CD4-positive, alpha-beta T cell treated with Interleukin-17A for 4 hours (primary cell): Measurements from ENCODE around the gene PRRC2B.
"Not testable (repeated sequence)": the region's sequence is repeated elsewhere in the genome, so short reads cannot be mapped to it uniquely, and the experiment has no call there.

ENCODE experiments used
- DNase-seq: peaks from one replicate; pipeline ENCODE4 v3.0.0-alpha.2; 2020; ENCODE audit warnings: mixed read lengths

PRRC2B gene

GRCh38 chr9:131387394-131387793 is 6.5 kb upstream of the PRRC2B start:
- no peak for DNase-seq

- no peak for DNase-seq
Measured at GRCh38 chr9:131391020-131391419, 2.9 kb upstream of the PRRC2B start.

- no peak for DNase-seq
Measured at GRCh38 chr9:131391504-131391903, 2.4 kb upstream of the PRRC2B start.

GRCh38 chr9:131394464-131395156 is 724 bp downstream of the PRRC2B start:
- peak; percentile 60 for DNase-seq

GRCh38 chr9:131395157-131396098 is 1.5 kb downstream of the PRRC2B start:
- peak; percentile 84 for DNase-seq

GRCh38 chr9:131396099-131396479 is 2.2 kb downstream of the PRRC2B start:
- DNase-seq = not testable (repeated sequence)

GRCh38 chr9:131396626-131397025 is 2.7 kb downstream of the PRRC2B start:
- DNase-seq = no peak

GRCh38 chr9:131397100-131397790 is 3.4 kb downstream of the PRRC2B start:
- no peak for DNase-seq

- peak; percentile 82 for DNase-seq
Measured at GRCh38 chr9:131398204-131398603, 4.3 kb downstream of the PRRC2B start.

- DNase-seq = no peak
Measured at GRCh38 chr9:131399972-131400371, 6.1 kb downstream of the PRRC2B start.

GRCh38 chr9:131400627-131401026 is 6.7 kb downstream of the PRRC2B start:
- no peak for DNase-seq

GRCh38 chr9:131402073-131402472 is 8.2 kb downstream of the PRRC2B start:
- DNase-seq = no peak

GRCh38 chr9:131402738-131403492 is 9.0 kb downstream of the PRRC2B start:
- DNase-seq = no peak

- DNase-seq = no peak
Measured at GRCh38 chr9:131403493-131403773, 9.5 kb downstream of the PRRC2B start.

GRCh38 chr9:131404581-131404980 is 10.7 kb downstream of the PRRC2B start:
- DNase-seq = no peak

GRCh38 chr9:131404987-131405386 is 11.1 kb downstream of the PRRC2B start:
- DNase-seq = peak; percentile 45

- DNase-seq = no peak
Measured at GRCh38 chr9:131405428-131405827, 11.5 kb downstream of the PRRC2B start.

GRCh38 chr9:131405858-131406537 is 12.1 kb downstream of the PRRC2B start:
- DNase-seq = peak; percentile 53

- DNase-seq = peak; percentile 16
Measured at GRCh38 chr9:131406563-131407436, 12.9 kb downstream of the PRRC2B start.

- peak; percentile 61 for DNase-seq
Measured at GRCh38 chr9:131407717-131408195, 13.9 kb downstream of the PRRC2B start.

GRCh38 chr9:131409458-131409992 is 15.6 kb downstream of the PRRC2B start:
- DNase-seq = no peak
